Central memory CD4-positive, alpha-beta T cell (primary cell): ENCODE measurements around the gene BMP8B.
"Not testable (repeated sequence)": the region's sequence is repeated elsewhere in the genome, so short reads cannot be mapped to it uniquely, and the experiment has no call there.

Source experiments
- DNase-seq: peaks from one replicate; pipeline ENCODE4 v3.0.0; 2022

BMP8B gene

GRCh38 chr1:39812913-39813312 is 24.2 kb upstream of the BMP8B start:
- DNase-seq: no peak

DNA sequence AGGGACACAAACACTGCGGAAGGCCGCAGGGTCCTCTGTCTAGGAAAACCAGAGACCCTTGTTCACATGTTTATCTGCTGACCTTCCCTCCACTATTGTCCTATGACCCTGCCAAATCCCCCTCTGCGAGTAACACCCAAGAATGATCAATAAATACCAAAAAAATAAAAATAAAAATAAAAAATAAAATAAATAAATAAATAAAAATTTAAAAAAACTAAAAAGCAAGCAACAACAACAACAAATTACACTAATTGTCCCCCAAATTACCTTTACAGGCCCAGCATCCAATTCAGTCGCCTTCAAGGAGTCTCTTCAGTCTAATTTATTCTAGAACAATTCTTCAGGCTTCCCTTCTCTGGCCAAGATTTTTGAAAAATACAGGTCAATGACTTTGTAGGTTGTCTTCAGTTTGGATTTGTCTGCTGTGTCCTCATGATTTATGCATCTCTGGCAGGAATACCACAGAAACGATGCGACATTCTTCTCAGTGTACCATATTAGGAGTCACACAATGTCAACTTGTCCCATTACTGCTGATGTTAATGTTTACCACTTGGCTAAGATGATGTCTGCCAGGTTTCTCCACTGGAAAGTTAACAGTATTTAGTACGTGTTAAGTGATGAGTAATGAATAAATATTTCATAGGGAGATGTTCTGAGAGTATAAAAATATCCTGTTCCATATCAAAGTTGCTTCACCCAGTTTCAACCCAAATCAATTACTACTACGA is 20.3 kb upstream of the BMP8B start:
- DNase-seq: no peak

- DNase-seq: no peak
Observed at GRCh38 chr1:39805385-39805784, 16.7 kb upstream of the BMP8B start.

- DNase-seq: no peak
Observed at GRCh38 chr1:39802496-39803260, 14.0 kb upstream of the BMP8B start.

- DNase-seq: no peak
Observed at GRCh38 chr1:39800471-39800835, 11.8 kb upstream of the BMP8B start.

DNA sequence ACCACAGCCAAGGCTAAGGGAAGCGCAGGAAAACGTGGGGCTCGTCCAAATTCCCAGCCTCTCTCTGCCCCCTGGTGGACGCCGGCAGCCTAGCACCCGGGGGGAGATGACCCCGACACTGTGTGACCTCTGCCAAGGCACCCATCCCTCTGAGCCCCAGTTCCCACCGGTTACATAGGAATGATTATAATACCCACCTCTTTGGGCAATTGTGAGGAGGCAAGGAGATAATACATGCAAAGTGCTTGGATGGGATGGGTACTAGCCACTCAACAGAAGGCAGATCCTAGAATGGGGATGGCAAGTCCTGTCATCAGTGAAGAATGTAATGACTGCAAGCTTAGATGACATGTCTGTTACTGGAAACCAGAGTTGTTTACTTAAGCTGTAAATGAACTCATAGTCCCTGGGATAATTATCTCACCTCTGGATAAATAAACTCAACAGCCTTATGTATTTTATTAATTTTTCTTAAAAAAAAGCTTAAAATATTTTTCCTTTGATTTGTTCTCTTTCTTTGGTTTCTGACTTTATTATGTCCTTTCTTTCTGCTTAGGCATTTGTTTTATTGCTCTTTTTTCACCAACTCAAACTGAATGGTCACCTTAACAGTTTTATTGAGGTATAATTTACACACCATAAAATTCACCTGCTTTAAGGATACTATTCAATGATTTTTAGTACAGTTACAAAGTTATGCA is 11.3 kb upstream of the BMP8B start:
- DNase-seq: peak; percentile 52

DNA sequence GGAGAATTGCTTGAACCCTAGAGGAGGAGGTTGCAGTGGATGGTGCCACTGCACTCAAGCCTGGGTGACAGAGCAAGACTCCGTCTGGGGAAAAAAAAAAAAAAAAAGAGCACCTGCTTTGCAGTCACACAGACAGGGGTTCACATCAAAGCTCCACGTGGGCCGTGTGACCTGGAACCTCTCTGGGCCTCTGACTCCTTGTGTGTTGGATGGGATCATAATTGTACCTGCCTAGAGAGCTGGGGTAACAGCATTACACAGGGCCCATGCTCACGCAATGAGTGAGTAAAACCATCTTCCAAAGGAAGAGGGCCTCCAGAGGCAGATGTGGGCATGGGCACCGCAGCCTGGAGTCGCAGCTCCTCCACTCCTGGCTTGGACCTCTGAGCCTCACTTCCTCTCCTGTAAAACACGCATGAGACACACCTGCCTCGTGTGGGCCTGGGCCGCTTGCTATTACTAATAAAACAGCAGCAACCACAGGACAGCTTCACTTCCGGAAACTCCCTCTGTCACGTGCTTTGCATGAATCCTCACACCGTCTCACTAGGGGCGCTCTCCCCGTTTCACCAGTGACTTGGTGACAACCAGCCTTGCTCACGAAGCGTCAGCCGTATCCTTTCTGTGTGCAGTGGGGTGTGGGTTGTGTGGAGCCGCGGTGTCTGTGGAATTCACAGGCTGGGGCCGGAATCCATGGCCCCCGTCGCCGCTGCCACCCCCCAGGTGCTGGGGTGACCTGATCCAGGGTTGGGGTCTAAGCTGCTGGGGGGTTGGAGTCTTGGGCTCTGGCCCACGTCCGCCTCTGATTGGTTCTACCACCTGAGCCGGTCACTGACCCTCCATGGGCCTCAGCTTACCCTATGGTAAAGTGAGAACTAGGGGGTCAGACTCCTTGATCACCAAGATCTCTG is 10.4 kb upstream of the BMP8B start:
- DNase-seq: peak; percentile 87

DNA sequence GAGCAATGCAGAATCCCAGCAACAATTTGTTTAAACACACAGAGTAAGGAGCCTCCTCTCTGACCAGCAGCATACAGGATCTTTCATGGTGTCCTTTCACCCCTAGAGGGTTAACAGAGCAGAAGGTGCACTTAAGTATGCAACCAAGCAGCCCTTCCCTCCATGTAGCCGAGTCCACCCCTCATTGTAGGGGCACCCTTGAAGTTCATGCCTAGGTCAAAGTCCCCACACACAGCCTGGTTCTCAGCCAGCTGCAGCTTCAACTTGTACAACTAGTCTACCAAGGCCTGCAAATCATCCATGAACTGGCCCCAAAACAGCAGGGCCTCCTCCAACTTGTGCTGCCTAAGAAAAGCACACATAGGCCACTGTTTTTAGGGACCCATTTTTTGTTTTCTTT is 7.0 kb upstream of the BMP8B start:
- no peak for DNase-seq

DNA sequence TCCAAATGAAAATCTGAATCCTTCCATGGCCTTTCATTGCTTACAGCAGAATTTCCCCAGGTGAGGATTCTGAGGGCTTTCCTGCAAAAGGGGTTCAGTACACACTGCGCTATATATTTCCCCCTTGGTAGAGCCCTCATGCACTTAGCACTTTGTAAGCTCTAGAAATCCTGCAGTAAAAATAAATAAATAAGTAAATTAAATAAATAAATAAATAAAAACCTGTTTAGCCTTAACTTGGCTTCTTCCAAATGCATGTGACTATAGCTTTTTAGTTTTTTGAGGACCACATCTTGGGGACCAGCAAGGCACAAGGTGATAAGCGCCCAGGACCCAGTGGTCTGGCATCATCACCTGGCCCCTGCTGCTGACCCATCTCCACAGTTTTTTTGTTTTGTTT is 3.2 kb upstream of the BMP8B start:
- DNase-seq: no peak

DNA sequence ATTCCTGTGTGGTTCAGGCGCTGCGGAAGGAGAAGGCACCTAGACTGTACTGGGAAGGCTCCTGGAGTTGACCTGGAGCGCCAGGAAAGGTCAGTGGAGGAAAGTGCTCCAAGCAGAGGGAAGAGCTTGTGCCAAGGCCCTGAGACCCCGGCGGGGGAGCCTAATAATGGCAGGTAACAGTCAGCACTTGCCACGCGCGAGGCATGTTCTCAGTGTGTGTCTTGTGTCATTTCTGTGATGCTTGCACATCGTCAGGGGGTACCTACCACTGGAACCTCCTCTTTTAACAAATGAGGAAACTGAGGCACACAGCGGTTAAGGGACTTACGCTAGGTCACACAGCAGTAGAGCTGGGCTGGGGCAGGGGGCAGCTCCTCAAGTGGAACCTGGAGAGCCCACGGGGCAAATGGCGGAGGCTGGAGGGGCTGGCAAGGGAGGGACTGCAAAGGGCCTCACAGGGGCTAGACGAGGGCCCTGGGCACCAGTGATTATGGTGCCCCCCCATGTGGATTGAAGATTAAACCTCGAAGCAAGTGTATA is 976 bp upstream of the BMP8B start:
- no peak for DNase-seq

DNA sequence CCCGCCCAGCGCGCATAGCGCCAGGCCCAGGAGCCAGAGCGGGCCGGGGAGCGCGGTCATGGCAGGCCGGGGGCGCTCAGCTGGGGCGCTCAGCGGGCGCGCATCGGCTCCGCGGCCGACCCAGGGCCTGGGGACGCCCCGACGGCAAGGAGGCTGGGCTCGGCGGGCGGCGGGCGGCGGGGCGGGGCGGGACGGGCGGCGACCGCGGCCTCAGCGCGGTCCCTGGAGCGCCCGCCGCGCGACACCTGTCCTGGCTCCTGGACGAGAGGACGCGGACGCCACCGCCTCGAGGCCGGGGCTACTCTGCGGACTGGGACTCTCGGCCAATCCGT is 273 bp downstream of the BMP8B start:
- no peak for DNase-seq

DNA sequence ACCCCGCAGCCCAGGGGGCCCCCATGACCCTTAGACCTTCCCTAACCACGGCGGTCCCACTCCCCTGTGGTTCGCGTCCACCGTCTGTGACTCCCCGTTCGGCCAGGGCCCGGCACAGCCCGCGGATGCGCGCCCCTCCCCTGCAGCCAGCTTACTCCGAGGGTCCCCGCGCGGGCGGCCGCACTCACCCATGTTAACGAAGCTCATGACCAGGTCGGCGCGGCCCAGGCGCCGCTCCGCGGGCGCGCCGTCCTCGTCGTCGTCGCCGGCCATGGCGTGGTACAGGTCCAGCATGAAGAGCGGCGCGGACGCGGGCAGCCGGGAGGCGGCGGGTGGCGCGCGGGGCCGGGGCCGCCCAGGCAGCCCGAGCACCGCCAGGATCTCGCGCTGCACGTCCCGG is 701 bp downstream of the BMP8B start:
- DNase-seq: not testable (repeated sequence)

DNA sequence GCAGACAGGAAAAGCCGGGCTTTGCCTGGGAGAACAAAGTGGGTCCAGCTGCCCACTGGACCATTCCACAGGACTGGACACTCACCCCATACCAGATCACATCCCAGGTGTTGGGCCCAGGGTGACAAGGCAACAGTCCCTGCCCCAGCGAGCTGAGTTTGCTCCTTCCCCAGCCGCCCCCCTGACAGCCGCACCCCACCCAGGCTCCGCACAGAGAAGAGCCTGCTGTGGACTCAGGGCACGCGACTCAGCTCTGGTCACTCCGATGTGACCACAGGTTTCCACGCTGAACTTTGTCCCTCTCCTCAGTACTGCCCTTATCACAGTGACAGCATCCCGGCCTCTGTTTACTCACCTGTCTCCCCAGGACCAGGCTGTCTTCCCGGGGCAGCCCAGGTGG is 1.2 kb downstream of the BMP8B start:
- no peak for DNase-seq

- DNase-seq: not testable (repeated sequence)
Observed at GRCh38 chr1:39787108-39787375, 1.6 kb downstream of the BMP8B start.

GRCh38 chr1:39786303-39787107 is 2.2 kb downstream of the BMP8B start:
- DNase-seq: not testable (repeated sequence)

DNA sequence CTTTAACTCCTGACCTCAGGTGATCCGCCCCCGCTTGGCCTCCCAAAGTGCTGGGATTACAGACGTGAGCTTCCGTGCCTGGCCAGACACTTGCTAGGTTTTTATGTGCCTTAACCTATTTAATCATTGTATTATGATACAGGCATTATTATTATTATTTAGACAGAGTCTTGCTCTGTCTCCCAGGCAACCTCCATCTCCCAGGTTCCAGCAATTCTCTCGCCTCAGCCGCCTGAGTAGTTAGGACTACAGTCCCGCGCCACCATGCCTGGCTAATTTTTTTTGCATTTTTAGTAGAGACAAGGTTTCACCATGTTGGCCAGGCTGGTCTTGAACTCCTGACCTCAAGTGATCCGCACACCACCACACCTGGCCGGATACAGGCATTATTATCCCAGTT is 6.0 kb downstream of the BMP8B start:
- not testable (repeated sequence) for DNase-seq

DNA sequence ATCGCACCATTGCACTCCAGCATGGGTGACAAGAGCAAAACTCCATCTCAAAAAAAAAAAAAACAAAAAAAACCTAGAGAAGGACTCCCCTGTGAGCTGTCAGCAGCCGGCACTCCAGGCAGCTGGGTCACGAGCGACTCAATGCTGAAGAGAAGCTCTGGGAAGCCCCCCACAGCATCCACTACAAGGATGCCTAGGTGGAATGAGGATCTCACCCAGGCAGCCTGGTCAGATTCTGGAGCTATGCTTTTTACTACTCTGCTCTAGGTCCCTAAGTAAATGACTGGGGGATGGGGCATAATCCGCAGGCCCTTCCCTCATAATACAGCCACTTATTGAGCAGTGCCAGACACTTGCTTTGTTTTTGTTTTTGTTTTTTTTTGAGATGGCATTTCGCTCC is 6.6 kb downstream of the BMP8B start:
- DNase-seq: no peak

DNA sequence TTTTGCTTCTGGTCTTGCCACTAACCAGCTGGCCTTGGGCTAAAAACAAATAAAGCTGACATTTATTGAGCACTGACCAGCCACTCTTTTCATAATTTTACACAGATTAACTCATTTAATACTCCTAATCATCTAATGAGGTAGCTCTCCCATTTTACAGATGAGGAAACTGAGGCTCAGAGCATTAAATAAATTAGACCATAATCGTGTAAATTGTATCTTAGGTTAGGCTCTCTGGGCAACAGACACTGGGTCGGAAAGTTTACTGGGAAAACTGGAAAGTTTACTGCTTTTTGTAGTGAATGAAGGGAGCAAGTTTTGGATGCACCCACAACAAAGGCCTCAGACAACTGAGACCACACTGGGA is 7.3 kb downstream of the BMP8B start:
- no peak for DNase-seq

GRCh38 chr1:39779821-39780220 is 8.8 kb downstream of the BMP8B start:
- DNase-seq: no peak

DNA sequence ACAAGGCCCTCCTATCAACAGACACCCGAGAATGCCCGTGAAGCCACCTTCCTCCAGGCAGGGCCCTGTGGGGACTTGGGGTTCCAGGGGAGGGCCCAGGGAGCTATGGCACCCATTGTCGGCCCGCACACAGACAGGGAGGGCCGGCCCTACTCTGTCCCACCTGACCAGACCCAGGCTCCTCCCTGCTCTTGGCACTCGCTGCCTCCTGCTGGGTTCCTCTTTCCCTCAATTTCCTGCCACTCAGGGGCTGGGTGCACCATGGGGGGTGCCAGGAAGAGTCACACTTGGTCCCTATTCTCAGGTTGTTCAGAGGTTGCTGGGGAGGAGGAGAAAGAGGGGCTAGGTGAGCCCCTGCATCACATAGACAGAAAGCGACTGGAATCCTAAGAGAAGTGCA is 9.5 kb downstream of the BMP8B start:
- no peak for DNase-seq

- DNase-seq: not testable (repeated sequence)
Observed at GRCh38 chr1:39778463-39779099, 10.1 kb downstream of the BMP8B start.

DNA sequence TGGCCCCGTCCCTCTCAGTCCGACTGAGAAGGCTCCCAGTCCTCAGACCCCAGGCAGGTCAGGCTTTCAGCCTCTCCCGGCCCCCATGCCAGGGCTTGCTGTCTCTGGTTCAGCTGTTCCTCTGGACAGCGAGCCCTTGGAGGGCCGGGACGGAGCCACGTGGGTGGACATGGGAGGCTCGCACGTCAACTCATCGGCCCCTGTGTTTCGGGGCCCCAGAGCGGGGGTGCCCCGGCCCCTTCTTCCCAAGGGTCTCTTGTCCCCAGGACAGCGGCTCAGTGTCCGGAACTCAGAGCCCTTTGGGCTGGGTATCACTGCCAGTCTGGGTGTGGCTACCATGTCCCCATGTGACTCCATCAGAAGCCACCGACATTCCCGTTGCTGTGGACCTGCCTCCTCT is 10.8 kb downstream of the BMP8B start:
- DNase-seq: not testable (repeated sequence)
